Daoy (cell line): ENCODE results near the gene TIMM22. TPM values are rescaled to one million over a fixed set of nuclear protein-coding genes. Genes with fewer than 3 reads are reported as not detected.

Experiments
- DNase-seq: peaks from one replicate; pipeline ENCODE4 v3.0.0-alpha.2; 2015; ENCODE audit warnings: low read depth
- total RNA-seq: library from RNA; depleted of rRNA; stranded (reverse); fragments of >200 nt; shearing (Covaris generic); gene quantifications from 2 replicates; pipeline ENCODE4 v1.2.3, GENCODE V29; 2014

TIMM22 gene
- total RNA-seq, 1 experiment from 2014 or later = 37.4 TPM

GRCh38 chr17:1019451-1019850 lies 22.5 kb downstream of the TIMM22 start:
- no peak for DNase-seq

GRCh38 chr17:1021147-1021546 lies 24.2 kb downstream of the TIMM22 start:
- no peak for DNase-seq

- DNase-seq = no peak
These were observed 25.5 kb downstream of the TIMM22 start for GRCh38 chr17:1022278-1023024.

GRCh38 chr17:1024076-1024475 lies 27.1 kb downstream of the TIMM22 start:
- no peak for DNase-seq

- no peak for DNase-seq
These were observed 29.0 kb downstream of the TIMM22 start for GRCh38 chr17:1025733-1026598.

- no peak for DNase-seq
These were observed 29.7 kb downstream of the TIMM22 start for GRCh38 chr17:1026599-1026975.

GRCh38 chr17:1027044-1027443 lies 30.1 kb downstream of the TIMM22 start:
- DNase-seq = no peak

GRCh38 chr17:1029196-1029921 lies 32.4 kb downstream of the TIMM22 start:
- peak; percentile 34 for DNase-seq

- DNase-seq = no peak
These were observed 33.2 kb downstream of the TIMM22 start for GRCh38 chr17:1029922-1030644.

GRCh38 chr17:1030684-1031532 lies 34.0 kb downstream of the TIMM22 start:
- DNase-seq = no peak

GRCh38 chr17:1031711-1032110 lies 34.8 kb downstream of the TIMM22 start:
- no peak for DNase-seq

- no peak for DNase-seq
These were observed 35.5 kb downstream of the TIMM22 start for GRCh38 chr17:1032391-1032790.

GRCh38 chr17:1033503-1033902 lies 36.6 kb downstream of the TIMM22 start:
- DNase-seq = no peak

GRCh38 chr17:1034652-1035210 lies 37.8 kb downstream of the TIMM22 start:
- DNase-seq = no peak

GRCh38 chr17:1035546-1036170 lies 38.7 kb downstream of the TIMM22 start:
- DNase-seq = no peak

- DNase-seq = no peak
These were observed 39.4 kb downstream of the TIMM22 start for GRCh38 chr17:1036171-1036844.

GRCh38 chr17:1036845-1037237 lies 39.9 kb downstream of the TIMM22 start:
- no peak for DNase-seq

GRCh38 chr17:1037238-1037879 lies 40.4 kb downstream of the TIMM22 start:
- DNase-seq = no peak
